ENCODE measurements around the gene DGCR2. TPM values are rescaled to one million over a fixed set of nuclear protein-coding genes. Genes with fewer than 3 reads are reported as not detected.

Gene DGCR2
- total and polyA plus RNA-seq, 3 donors from 2014 or later, result 64.6 to 106 (median 89.5) TPM

- WGBS, 2 donors, result 74 to 95% methylated on average over 3 to 4 of the region's 4 CpGs
- H3K9me3 ChIP-seq, result no peaks in the 10 kb centered on the region
- intact Hi-C loops (cut with DNase I; ENCODE audit: low total_unique reads), result no loop called here
- no peak for DNase-seq
- no peak overlapping the region for H3K4me3 ChIP-seq
- TF ChIP-seq CTCF (IDR thresholded peaks at IDR 0.05) (no peak), POLR2A (IDR thresholded peaks at IDR 0.05) (no peak)
- no peak overlapping the region for H3K27ac ChIP-seq
- H3K27me3 ChIP-seq, result no peaks in the 10 kb centered on the region
- H3K4me1 ChIP-seq, result peaks cover 4% of the 10 kb centered on the region
- no peaks in the 10 kb centered on the region for H3K36me3 ChIP-seq (ENCODE audit: low read depth, missing control alignments)
Observed at GRCh38 chr22:19040391-19040861, 81.8 kb downstream of the DGCR2 start.

DNA sequence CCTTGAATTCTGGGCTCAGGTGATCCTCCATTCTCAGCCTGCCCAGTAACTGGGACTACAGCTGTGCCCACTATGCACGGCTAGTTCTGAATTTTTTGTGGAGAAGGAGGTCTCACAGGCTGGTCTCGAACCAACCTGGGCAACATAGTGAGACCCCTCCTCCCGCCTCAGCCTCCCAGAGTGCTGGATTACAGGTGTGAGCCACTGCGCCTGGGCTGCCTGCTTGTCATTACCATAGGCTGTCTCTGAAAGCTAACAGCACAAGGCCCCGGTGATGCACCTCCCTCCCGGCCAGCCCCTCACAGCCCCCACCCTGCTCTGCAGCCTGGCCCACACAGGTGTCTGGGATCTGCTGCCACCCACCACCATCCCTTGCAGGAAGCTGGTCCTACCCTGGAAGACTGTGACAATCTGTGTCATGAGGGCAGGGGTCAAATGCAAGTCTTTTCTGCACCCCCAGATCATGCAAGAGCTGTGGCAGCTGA is 82.4 kb downstream of the DGCR2 start:
- Histone ChIP-seq H3K9me3 (no peaks in the 10 kb centered on the region), H3K4me1 (peaks cover 4% of the 10 kb centered on the region), H3K27ac (no peak overlapping the region), H3K27me3 (no peaks in the 10 kb centered on the region), H3K36me3 (ENCODE audit: low read depth, missing control alignments) (no peaks in the 10 kb centered on the region), H3K4me3 (no peak overlapping the region)
- 89 to 92% methylated on average over 2 to 6 of the region's 6 CpGs for WGBS, 2 donors
- intact Hi-C loops (cut with DNase I; ENCODE audit: low total_unique reads), result no loop called here
- TF ChIP-seq CTCF (IDR thresholded peaks at IDR 0.05), result no peak
- no peak for TF ChIP-seq POLR2A (IDR thresholded peaks at IDR 0.05)
- DNase-seq, result no peak

DNA sequence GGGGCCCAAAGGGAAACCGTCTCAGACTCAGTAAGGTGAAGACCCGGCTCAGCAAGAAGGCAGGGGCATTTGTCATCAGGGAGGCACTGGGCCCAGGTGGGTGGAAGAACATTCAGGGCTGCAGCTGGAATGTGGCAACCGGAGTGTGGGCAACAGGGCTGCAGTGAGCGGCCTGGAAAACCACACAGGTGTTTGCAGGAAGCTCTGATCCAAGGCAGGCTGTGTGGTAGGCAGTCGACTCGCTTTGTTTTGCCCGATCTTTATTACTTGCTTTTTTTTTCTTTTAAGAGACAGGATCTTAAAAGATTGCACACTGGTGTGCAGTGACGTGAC is 82.8 kb downstream of the DGCR2 start:
- Histone ChIP-seq H3K27me3 (no peaks in the 10 kb centered on the region), H3K27ac (no peak overlapping the region), H3K4me3 (no peak overlapping the region), H3K36me3 (ENCODE audit: low read depth, missing control alignments) (no peaks in the 10 kb centered on the region), H3K9me3 (no peaks in the 10 kb centered on the region), H3K4me1 (peaks cover 2% of the 10 kb centered on the region)
- no peak for TF ChIP-seq POLR2A (IDR thresholded peaks at IDR 0.05)
- no peak for TF ChIP-seq CTCF (IDR thresholded peaks at IDR 0.05)
- 89 to 96% methylated on average over 8 of the region's 8 CpGs for WGBS, 2 donors
- no peak for DNase-seq
- intact Hi-C loops (cut with DNase I; ENCODE audit: low total_unique reads), result no loop called here

- TF ChIP-seq CTCF (IDR thresholded peaks at IDR 0.05) (no peak), POLR2A (IDR thresholded peaks at IDR 0.05) (no peak)
- no peak for DNase-seq
- intact Hi-C loops (cut with DNase I; ENCODE audit: low total_unique reads), result no loop called here
- H3K27me3 ChIP-seq, result no peaks in the 10 kb centered on the region
- 79 to 84% methylated on average over 9 to 24 of the region's 24 CpGs for WGBS, 2 donors
- no peak overlapping the region for H3K4me3 ChIP-seq
- H3K9me3 ChIP-seq, result no peaks in the 10 kb centered on the region
- no peaks in the 10 kb centered on the region for H3K36me3 ChIP-seq (ENCODE audit: low read depth, missing control alignments)
- no peak overlapping the region for H3K27ac ChIP-seq
- H3K4me1 ChIP-seq, result no peaks in the 10 kb centered on the region
Observed at GRCh38 chr22:19038728-19039447, 83.3 kb downstream of the DGCR2 start.

DNA sequence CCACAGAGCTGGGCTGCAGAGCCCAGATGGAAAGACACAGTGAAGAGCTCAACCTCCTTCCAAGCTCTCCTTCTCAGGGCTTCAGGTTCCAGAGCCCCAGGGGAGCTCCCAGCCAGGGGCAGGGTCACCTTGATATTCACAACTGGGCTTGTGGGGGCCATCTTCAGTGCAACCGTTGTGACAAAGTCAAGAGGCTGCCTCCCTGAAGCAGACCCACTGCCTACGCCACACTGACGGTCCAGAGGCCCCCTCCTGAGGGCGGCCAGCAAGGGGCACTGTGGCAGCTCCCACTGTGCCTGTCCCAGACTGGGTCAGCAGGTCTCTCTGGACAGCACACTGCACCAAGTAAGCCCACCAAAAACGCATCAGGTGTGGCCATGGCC is 84.1 kb downstream of the DGCR2 start:
- H3K4me1 ChIP-seq, result no peaks in the 10 kb centered on the region
- H3K27me3 ChIP-seq, result no peaks in the 10 kb centered on the region
- H3K36me3 ChIP-seq (ENCODE audit: low read depth, missing control alignments), result no peaks in the 10 kb centered on the region
- DNase-seq, result no peak
- H3K9me3 ChIP-seq, result no peaks in the 10 kb centered on the region
- no peak overlapping the region for H3K4me3 ChIP-seq
- TF ChIP-seq CTCF (IDR thresholded peaks at IDR 0.05), result no peak
- TF ChIP-seq POLR2A (IDR thresholded peaks at IDR 0.05), result no peak
- 83% methylated on average over 5 of the region's 5 CpGs; no CpG with 5 or more reads in 1 of the 2 donors for WGBS, 2 donors
- intact Hi-C loops (cut with DNase I; ENCODE audit: low total_unique reads), result no loop called here
- no peak overlapping the region for H3K27ac ChIP-seq
